Measurements from ENCODE around the gene SHISA5. TPM values are rescaled to one million over a fixed set of nuclear protein-coding genes. Genes with fewer than 3 reads are reported as not detected.

SHISA5 gene
- total RNA-seq, 2 donors from 2014 or later = 148 to 188 TPM

Other genes with a start within 250 kb of the SHISA5 start
- 10 to 100 TPM; 13.4 to 17.0 TPM for gene NME6, start 202.8 kb downstream of the SHISA5 start, total RNA-seq
- gene SPINK8, start 170.5 kb downstream of the SHISA5 start, total RNA-seq = not detected
- not detected for gene FBXW12, start 132.0 kb downstream of the SHISA5 start, total RNA-seq
- gene PLXNB1, start 74.1 kb downstream of the SHISA5 start, total RNA-seq = 1 to 10 TPM; 2.4 to 4.1 TPM
- 1 to 10 TPM; 4.1 TPM for gene CCDC51, start 64.1 kb downstream of the SHISA5 start, total RNA-seq
- 100 to 1,000 TPM; 226 to 233 TPM for gene TMA7, start 63.9 kb downstream of the SHISA5 start, total RNA-seq
- gene ATRIP, start 57.4 kb downstream of the SHISA5 start, total RNA-seq = 1 to 10 TPM; 7.6 to 9.3 TPM
- 1 to 10 TPM; 1.6 to 3.3 TPM for gene PFKFB4, start 52.6 kb upstream of the SHISA5 start, total RNA-seq
- not detected for gene UCN2, start 59.6 kb upstream of the SHISA5 start, total RNA-seq
- under 1 TPM; 0.73 to 0.94 TPM for gene COL7A1, start 91.2 kb upstream of the SHISA5 start, total RNA-seq
- 10 to 100 TPM; 86.1 to 92.1 TPM for gene UQCRC1, start 105.5 kb upstream of the SHISA5 start, total RNA-seq
- gene TMEM89, start 117.6 kb upstream of the SHISA5 start, total RNA-seq = under 1 TPM in 1 of 2 donors, not detected in 1; 0.55 TPM
- 10 to 100 TPM; 16.4 to 22.1 TPM for gene SLC26A6, start 131.3 kb upstream of the SHISA5 start, total RNA-seq
- 1 to 10 TPM; 6.0 to 6.9 TPM for gene CELSR3, start 158.7 kb upstream of the SHISA5 start, total RNA-seq
- 10 to 100 TPM; 14.6 to 17.2 TPM for gene NCKIPSD, start 181.7 kb upstream of the SHISA5 start, total RNA-seq
- 100 to 1,000 TPM in 1 of 2 donors, 10 to 100 TPM in 1; 93.7 to 116 TPM for gene IP6K2, start 213.0 kb upstream of the SHISA5 start, total RNA-seq